Hematopoietic multipotent progenitor cell treated with erythropoietin and hydrocortisone succinate and interleukin-3 and kit ligand, for 15 days (in vitro differentiated cells): ENCODE data around the gene FGL2.
"Not testable (repeated sequence)": the region's sequence is repeated elsewhere in the genome, so short reads cannot be mapped to it uniquely, and the experiment has no call there.

ENCODE experiments used
- DNase-seq: peaks from one replicate; pipeline ENCODE4 v3.0.0-alpha.2; 2015; ENCODE audit warnings: low spot score

FGL2 gene

DNA sequence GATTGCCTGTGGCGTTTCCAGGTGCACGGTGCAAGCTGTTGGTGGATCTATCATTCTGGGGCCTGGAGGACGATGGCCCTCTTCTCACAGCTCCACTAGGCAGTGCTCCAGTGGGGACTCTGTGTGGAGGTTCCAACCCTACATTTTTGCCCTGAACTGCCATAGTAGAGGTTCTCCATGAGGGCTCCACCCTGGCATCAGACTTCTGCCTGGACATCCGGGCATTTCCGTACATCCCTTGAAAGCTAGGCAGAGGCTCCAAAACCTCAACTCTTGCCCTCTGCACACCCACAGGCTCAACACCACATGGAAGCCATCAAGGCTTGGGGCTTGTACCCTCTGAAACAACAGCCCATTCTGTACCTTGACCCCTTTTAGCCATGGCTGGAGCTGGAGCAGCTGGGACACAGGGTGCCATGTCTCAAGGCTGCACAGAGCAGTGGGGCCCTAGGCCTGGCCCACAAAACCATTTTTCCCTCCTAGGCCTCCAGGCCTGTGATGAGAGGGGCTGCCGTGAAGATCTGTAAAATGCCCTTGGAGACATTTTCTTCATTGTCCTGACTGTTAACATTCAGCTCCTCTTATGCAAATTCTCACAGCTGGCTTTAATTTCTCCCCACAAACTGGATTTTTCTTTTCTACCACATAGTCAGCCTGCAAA is 10.0 kb upstream of the FGL2 start:
- DNase-seq, result no peak

DNA sequence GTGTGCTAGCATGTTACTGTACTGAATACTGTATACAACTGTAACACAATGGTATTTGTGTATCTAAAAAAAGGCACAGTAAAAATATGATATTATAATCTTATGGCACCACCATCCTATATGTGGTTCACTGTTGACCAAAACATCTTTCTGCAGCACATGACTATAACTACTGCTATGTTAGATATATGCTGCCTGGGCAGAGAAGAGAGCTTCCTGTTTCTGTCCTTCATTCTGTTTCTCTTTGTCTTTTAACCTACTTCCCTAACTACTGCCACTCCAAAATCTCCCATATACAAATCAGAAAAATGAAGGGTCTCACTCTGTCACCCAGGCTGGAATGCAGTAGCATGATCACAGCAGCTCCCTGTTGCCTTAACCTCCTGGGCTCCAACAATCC is 8.8 kb upstream of the FGL2 start:
- DNase-seq, result no peak

DNA sequence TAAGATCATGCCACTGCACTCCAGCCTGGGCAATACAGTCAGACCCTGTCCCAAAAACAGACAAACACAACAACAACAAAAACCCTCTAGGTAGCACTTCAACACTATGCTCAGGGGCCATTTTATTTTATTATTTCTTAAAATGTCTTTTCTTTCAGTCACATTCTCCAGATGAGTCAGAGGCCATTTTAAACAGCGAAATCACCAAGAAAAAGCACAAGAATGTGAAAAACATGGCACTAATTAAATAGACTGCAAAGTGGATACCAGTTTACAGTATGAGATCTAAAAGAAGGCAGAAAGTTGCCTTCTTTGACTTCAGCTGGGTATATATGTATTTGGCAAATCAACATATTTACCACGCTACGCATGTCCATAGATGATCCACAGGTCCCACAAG is 6.1 kb upstream of the FGL2 start:
- no peak for DNase-seq

DNA sequence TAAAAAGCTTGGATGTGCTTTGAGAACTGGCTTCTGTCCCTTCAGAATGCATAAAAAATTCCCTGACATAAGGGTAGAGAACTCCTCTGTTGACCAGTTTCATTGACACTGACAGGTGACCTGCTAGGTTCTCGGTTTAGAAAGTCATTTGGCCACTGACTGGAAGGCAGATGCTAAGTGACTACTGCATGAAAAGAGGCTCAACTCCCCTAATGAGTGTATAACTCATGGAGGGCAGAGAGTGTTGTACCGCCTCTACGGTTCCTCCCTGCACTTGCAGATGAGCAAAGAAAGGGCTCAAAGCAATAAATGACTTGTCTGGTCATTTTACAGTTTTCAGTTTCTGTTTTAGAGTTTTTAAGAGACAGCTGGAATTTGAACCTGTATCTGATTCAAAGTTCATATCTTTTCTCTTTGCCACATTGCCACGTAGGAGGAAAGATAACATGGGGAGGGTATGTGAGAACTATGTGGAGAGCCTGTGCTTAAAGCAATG is 2.9 kb upstream of the FGL2 start:
- DNase-seq, result no peak

DNA sequence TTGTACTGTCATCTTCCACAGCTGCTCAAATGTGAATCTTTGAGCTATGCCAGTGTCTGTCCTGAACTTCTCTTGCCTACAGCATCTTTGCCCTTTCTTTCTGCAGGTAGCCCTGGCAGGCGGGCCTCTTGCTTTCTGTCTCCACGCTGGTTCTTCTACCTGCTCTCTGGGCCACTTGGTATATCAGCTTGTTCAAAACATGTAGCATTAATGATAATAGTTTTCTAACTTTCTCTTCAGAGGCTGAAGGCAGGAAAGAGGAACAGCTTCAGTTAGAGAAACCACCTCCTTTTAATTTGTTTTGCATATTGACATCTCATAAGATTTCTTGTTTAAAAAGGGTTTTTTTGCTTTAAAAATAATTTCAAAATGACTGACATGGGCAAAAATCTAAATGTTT is 923 bp upstream of the FGL2 start:
- DNase-seq, result no peak

DNA sequence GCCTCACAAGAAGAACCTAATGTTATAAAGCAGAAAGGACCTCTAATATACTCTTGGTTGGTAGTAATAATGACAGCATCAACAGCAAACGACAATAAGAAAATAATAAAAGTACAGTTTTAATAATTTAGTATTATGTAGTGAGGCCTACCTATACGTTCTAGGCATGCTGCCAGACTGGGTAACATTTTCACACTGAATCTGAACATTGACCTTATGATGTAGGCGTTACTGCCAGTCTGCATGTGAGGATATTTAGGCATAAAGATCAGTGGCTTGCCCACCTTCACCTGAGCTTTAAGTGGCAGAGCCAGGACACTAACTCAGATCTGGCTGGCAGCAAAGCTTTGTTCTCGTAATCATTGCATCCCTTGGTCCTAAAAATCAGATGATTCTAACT is 2.5 kb downstream of the FGL2 start:
- DNase-seq, result no peak

DNA sequence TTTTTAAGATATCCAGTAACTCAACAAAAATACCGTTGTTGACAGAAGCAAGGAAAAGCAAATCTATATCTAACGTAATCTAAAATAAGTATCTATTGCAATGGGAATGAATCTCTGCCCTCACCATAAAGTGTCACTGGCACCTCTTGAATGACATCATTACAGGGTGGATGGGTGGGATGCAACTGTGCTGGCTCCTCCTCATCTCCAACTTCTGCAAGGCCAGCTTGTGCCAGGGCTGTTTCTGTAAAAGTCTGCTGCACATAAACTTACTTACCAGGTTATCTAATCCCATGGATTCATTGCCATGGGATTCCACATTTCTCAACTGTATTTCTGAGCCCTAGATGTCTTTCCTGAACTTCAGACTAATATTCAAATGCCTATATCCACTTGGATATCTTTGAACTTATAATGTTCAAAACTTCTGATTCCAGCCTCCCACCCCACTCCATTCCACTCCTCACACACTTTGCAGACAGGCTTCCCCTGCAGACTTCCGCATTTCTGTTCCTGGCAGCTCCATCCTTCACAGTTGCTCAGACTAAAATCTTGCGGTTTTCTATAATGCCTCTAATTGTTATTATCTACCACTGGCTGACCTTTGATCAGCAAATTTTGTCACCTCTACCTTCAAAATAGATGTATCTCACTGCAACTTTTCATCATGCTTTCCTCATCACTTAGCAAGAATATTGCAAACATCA is 10.7 kb downstream of the FGL2 start:
- DNase-seq, result no peak

DNA sequence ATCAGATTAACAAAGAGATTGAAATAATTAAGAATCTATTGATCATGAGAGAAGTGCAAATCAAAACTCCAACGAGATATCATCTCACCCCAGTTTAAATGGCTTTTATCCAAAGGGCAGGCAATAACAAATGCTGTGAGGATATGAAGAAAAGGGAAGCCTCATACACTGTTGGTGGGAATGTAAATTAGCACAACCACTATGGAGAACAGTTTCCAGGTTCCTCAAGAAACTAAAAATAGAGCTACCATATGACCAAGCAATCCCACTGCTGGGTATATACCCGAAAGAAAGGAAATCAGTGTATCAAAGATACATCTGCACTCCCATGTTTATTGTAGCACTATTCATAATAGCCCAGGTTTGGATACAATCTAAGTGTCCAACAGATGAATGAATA is 13.8 kb downstream of the FGL2 start:
- no peak for DNase-seq

DNA sequence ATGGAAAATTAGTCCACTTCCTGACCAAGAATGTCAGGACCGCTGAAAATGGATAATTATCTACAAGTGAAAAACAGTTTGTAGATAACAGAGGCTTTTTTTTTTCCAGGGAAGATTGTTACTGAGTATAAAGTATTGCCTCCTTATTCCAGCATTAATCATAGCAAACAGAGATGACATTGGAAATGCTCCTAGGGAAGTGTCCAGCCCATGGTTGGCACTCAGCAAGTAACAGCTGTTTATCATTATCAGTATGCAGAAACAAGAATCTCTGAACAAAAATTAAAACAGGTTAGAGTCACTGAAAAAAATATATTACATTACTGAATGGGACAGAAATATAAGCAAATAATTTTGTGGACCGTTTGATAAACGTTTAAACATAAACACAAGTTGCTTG is 14.6 kb downstream of the FGL2 start:
- no peak for DNase-seq

DNA sequence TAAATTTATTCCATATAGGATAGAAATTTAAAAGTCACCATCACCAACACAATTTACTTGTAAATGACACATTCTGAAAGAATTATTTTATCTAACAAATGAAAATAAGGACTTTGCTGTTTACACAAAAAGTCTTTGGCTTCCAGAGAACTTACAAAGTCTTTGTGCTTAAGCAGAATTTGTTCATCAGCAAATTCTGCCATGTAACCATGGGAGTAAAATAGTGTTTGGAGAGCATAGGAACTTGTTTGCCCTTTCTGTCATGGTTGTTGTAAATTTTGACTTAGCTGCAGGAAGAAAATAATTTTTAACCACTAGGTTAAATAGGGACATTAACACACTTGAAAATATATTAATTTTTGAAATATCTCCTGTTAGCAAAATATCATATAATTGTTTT is 15.2 kb downstream of the FGL2 start:
- DNase-seq, result no peak

DNA sequence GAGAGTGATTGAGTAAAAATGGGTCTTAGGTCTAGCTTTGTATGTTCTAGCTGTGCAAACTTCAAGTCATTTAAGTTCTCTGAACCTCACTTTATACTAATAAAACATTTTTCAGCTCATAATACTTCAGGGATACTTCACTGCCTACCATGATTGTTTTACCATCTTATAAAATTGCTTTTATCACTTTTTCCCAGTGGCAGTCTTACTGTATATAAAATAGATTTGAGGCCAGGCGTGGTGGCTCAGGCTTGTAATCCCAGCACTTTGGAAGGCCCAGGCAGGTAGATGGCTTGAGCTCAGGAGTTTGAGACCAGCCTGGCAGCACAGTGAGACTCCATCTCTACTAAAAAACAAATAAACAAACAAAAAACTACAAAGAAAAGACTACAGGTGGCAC is 17.4 kb downstream of the FGL2 start:
- DNase-seq, result no peak

DNA sequence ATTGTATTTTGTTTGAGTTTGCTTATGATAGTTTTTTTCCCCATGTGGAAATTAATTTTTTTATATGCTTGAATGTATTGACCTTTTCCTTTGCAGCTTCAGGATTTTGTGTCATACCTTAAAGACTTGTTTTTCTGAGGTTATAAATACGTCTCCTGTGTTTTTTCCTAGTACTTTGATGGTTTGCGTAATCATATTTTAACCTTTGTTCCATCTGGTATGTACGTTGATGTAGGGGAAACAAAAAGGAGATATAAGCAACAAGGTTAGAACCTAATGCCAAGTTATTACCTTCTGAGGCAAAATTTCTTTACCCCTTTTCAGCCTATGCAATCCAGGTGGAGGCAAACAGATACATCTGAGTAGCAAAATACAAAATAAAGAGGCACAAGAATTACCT is 17.9 kb downstream of the FGL2 start:
- no peak for DNase-seq

DNA sequence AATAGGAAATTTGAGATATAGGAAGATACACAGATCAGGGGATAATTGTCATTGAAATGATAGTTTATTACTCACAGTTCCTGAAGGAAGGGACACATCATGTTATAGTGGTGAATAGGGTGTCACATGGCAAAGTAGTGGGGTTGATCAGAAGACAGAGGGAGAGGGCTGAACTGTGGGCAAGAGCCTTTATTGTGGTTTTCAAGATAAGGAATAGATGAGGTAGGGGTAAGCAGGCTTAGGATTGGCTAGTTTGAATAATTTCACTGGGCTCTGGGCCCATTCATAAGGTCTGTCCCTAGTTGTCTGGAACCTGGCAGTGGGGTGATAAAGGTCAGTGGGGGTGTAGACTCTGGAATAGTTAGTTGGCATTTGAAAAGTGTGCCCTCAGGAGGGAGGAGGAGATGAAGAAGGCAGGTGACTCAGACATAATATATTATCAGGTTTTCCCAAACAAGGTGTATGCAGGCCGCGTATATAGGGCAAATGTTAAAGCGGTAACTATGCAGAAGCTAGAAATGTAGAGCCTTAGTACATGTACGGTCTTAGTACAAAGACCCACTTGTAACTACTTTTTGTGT is 18.5 kb downstream of the FGL2 start:
- DNase-seq, result no peak

DNA sequence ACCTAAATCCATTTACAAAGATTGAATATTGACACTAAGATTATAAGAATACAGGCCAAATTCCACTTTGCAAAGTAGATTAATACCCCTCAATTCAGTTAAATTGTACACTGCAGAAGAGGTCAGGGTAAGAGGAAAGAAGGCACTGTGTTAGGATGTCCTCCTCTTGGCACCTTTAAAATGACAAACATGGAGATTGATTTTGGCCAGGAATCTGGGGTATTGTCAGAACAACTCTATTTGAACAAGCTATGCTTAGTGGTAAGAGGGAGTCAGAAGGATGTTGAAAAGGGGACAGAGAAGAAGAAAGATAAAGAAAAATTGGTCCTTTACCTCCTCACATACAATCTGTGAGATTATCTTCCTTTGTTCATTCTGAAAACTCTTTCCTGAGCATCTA is 21.6 kb downstream of the FGL2 start:
- DNase-seq, result not testable (repeated sequence)

DNA sequence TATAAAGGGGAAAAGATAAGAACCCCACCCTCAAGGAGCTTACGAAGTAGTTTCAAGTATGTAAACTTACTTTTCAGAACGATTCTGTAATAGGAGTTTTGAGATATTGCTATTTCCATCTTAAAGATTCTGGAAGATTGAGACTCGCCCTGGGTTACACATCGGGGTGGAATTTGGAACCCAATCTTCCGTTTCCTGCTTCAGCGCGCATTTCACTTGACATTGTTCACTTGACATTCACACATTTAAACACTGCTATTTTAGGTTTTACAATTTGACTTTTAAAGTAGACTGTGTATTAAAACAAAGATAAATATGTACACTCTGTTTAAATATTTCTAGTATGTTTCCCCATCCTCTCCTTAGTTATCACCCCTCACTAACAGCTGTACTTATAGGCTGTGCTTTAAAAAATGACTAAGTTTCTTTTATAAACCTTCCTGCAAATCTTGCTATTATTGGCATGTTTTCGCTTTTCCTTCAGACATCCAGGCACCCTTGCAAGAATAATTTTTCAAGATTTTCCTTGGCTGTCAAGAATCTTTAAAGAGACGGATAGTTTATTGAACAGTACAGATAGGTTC is 22.2 kb downstream of the FGL2 start:
- DNase-seq, result not testable (repeated sequence)

DNA sequence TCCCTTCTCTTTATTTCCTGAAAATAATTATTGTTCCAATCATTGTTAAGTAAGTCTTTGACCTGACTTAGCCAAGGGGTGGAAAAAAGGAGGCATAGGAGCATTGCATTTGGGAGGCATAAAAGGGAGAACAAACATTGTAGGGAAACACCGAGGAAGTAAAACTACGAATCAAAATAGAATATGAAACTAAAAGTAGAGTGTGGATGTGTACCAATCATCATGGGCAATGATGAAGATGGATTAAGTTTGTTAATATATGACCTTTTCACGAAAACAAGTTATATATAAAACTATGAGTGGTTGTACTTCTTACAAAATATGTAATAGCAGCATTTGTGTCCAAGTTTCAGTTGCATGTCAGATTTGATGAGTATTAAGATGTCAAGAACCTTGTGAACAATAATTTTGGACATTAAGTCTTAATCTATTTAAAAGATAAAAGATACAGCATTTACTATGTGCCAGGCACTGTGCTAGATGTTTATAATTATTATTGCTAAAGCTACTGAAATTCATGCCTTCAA is 24.3 kb downstream of the FGL2 start:
- DNase-seq, result not testable (repeated sequence)

DNA sequence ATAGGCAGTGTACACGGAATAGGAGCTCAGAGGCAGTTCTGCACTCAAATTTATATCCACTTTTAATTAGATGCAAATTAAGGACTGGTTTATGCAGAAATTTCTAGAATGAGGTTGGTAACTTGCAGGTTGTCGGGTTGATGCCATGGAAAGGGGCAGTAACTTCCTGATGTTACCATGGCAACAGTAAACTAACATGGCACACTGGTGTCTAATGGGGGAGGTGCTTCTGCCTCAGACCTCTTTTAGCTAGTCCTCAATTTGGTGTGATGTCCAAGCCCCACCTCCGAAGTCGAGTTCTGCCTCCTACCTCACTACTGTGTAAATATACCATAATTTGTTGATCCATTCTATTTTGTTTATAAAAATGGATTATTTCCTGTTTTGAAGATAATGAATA is 25.2 kb downstream of the FGL2 start:
- not testable (repeated sequence) for DNase-seq

DNA sequence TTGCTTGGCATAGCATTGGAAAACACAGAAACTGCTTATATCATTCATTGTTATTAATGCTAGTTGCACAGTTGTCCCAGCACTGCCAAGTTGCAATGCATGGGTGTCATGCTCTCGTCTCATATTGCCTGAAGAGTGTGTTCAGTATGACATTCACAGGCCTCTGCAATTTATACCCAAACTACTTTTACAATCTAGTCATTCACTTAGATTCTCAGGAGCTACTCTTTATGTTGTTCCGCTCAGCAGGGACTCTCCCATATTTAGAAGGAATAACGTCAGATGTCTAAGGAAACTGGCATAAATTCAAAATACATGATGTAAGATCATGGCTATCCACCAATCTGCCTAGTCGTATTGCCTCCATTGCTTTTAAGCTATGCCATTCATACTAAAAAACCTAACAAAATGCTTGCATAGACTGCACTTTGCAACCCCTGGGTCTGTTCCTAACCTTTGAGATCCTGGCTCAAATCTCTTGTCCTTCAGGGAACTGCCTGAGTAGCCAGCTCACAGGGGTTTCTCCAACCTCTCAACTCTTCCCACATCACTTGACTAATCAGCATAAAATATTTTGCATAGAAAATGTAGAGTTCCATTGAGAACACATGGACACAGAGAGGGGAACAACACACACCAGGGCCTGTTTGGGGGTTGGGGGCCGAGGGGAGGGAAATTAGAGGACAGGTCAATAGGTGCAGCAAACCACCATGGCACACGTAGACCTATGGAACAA is 27.0 kb downstream of the FGL2 start:
- DNase-seq, result not testable (repeated sequence)

DNA sequence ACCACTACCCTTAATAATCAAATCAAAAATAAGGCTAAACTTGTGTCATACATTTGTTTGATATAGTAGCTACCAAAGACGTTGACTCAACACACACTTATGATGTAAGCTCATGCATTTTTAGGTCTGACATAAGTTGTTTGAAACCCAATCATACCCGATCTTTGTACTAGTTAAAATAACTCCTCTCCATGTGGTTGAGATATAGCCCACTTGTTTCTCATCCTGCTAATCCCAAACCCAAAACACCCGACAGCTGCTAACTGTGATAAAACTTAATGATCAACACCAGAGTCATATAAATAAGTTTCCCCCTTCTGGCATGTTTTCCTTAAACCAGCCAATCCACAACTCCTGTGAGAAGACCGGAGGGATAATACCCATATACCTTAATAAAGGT is 28.5 kb downstream of the FGL2 start:
- not testable (repeated sequence) for DNase-seq

DNA sequence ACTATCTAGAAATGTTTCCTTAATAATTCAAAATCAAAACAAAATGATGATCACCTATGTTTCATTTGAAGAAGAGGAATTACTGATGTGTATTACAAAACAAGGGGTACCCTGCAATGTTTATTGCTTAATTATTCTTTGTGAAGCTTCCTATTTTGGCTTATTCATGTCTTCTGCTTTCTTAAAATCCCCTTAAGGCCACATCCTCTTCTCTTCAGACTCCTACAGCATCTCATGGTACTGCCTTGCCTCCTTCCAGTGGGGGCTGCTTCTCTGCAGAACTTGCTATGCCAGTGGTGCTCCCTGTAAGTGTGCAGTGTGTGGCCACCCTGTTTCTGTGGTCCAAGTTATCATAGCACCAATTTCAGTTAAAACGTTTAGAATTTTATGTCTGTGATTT is 42.2 kb downstream of the FGL2 start:
- DNase-seq, result no peak

DNA sequence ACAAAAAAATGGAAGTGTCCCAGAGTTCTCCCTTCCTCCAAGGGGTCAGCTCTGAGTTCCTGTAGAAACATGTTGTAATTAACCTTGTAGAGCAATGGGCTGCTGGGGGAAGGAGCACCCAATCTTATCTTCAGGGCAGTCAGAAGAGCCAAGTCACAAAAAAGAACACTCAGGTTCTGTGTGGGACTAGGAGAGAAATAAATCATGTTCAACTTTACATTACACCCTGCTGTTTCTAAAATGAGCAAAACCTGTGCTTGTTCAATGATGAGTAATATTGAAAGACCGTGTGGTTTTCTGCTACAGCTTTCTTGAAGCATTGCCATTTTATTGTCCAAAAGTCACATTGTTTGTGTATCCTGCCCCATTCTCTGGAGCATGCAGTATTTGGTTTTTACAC is 42.6 kb downstream of the FGL2 start:
- DNase-seq, result not testable (repeated sequence)
